HG02571 (cell line): ENCODE measurements around the gene ZNF630.
"Not testable (repeated sequence)": the region's sequence is repeated elsewhere in the genome, so short reads cannot be mapped to it uniquely, and the experiment has no call there.

Source experiments
- ATAC-seq: cut with Tn5 transposase; IDR thresholded peaks from one replicate; pipeline ENCODE4 v1.9.1; 2021; ENCODE audit warnings: mild to moderate bottlenecking, moderate library complexity; ENCODE audit not compliant: unreplicated experiment

Gene ZNF630

GRCh38 chrX:48030237-48030636 is 41.2 kb downstream of the ZNF630 start:
- ATAC-seq: no peak

DNA sequence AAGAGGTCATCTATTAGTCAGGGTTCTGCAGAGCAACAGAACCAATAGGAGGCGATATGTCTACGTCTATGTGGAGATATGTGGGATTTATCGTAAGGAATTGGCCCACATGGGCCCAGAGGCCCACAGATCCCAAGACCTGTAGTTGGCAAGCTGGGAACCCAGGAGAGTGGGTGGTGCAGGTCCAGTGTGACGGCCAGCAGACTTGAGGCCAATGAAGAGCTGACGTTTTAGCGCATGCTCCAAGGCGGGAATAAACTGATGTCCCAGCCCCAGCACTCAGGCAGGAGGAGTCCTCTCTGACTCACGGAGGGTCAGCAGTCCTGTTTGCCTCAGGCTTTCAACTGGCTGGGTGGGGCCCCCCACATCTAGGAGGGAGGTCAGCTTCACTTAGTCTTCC is 43.3 kb downstream of the ZNF630 start:
- no peak for ATAC-seq

GRCh38 chrX:48027545-48027944 is 43.9 kb downstream of the ZNF630 start:
- not testable (repeated sequence) for ATAC-seq

GRCh38 chrX:48025561-48025960 is 45.9 kb downstream of the ZNF630 start:
- no peak for ATAC-seq

DNA sequence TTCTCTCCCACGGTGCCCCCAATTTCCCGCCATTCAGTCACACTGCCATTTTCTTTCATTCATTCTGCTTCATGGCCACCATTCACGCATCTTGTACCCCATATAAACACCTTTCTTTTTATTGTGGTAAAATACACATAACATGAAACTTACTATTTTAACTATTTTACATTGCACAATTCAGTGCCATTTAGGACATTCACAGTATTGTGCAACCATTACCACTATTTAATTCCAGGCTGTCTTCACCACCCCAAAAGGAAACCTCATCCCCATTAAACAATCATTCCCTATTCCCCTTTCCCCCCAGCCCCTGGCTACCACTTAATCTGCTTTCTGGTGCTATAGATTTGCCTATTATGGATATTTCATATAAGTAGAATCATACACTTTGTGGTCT is 48.7 kb downstream of the ZNF630 start:
- no peak for ATAC-seq

DNA sequence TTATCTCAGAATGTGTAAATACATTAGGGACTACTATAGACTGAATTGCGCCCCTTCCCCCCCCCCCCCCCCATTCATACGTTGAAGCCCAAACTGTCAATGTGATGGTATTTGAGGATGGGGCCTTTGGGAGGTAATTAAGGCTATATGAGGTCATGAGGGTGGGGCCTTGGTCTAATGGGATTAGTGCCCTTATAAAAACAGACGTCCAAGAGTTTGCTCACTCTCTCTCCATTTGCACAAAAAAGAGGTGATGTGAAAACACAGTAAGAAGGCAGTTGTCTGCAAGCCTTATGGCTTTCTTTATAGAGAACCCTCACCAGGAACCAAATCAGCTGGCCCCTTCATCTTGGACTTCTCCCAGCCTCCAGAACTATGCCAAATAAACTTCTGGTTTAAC is 49.3 kb downstream of the ZNF630 start:
- no peak for ATAC-seq

GRCh38 chrX:48021026-48021900 is 50.2 kb downstream of the ZNF630 start:
- no peak for ATAC-seq

GRCh38 chrX:48020472-48020871 is 51.0 kb downstream of the ZNF630 start:
- not testable (repeated sequence) for ATAC-seq

- not testable (repeated sequence) for ATAC-seq
These were observed 51.5 kb downstream of the ZNF630 start for GRCh38 chrX:48019892-48020291.

- not testable (repeated sequence) for ATAC-seq
These were observed 54.7 kb downstream of the ZNF630 start for GRCh38 chrX:48016583-48017310.

GRCh38 chrX:48009445-48009960 is 61.9 kb downstream of the ZNF630 start:
- not testable (repeated sequence) for ATAC-seq
